WI38 (cell line): ENCODE measurements around the gene CRY1.
A peak's percentile ranks its signal among the peaks of the same experiment; 100 is the strongest.

Experiments used
- H3K4me3 ChIP-seq: 2 replicates; pipeline ENCODE4 v1.5.1; 2011; ENCODE audit warnings: low read depth, mild to moderate bottlenecking, control low read depth, low read length
- CTCF ChIP-seq: IDR thresholded peaks from 2 replicates; pipeline ENCODE4 v1.5.1; 2012; ENCODE audit warnings: low read depth, mild to moderate bottlenecking, control low read depth, low read length

CRY1 gene

GRCh38 chr12:106973545-106973944, 119.8 kb downstream of the CRY1 start:
- H3K4me3 ChIP-seq: no peak overlapping the region
- TF ChIP-seq CTCF: no peak

GRCh38 chr12:106971065-106971464, 122.3 kb downstream of the CRY1 start:
- no peak overlapping the region for H3K4me3 ChIP-seq
- no peak for TF ChIP-seq CTCF

- no peak for TF ChIP-seq CTCF
These were observed 128.8 kb downstream of the CRY1 start for GRCh38 chr12:106964526-106964925.

GRCh38 chr12:106962286-106962685, 131.1 kb downstream of the CRY1 start:
- no peak overlapping the region for H3K4me3 ChIP-seq
- no peak for TF ChIP-seq CTCF

More at GRCh38 chr12:106964526-106964925, 128.8 kb downstream of the CRY1 start:
- no peak overlapping the region for H3K4me3 ChIP-seq

- no peak overlapping the region for H3K4me3 ChIP-seq
- no peak for TF ChIP-seq CTCF
These were observed 132.9 kb downstream of the CRY1 start for GRCh38 chr12:106960443-106960842.

GRCh38 chr12:106957583-106957982, 135.8 kb downstream of the CRY1 start:
- peak overlapping the region; percentile 97 for H3K4me3 ChIP-seq
- TF ChIP-seq CTCF: no peak

GRCh38 chr12:106956048-106956578, 137.2 kb downstream of the CRY1 start:
- TF ChIP-seq CTCF: no peak
- peak overlapping the region; percentile 97 for H3K4me3 ChIP-seq
